Bronchial epithelial cell (primary cell): ENCODE results near the gene TBC1D22A. TPM values are rescaled to one million over a fixed set of nuclear protein-coding genes. Genes with fewer than 3 reads are reported as not detected.

Experiments
- DNase-seq: peaks from one replicate; pipeline ENCODE4 v3.0.0-alpha.2; 2010; ENCODE audit warnings: low read depth
- FAIRE-seq: peaks from 2 replicates; lab custom pipeline; 2011; peaks lifted over from hg19 to GRCh38; lab: Jason Lieb, UNC
- H3K27me3 ChIP-seq: 2 replicates; pipeline ENCODE4 v1.5.1; 2011; ENCODE audit warnings: low read length; ENCODE audit not compliant: control insufficient read depth, insufficient read depth
- H3K36me3 ChIP-seq: 2 replicates; pipeline ENCODE4 v1.5.1; 2011; ENCODE audit warnings: low read length; ENCODE audit not compliant: control insufficient read depth, insufficient read depth
- H3K4me3 ChIP-seq: 2 replicates; pipeline ENCODE4 v1.5.1; 2011; ENCODE audit warnings: mild to moderate bottlenecking, low read depth, low read length, control low read depth
- total RNA-seq: library from RNA; depleted of rRNA; stranded (reverse); fragments of >200 nt; gene quantifications from 2 replicates; pipeline ENCODE4 v1.2.1, GENCODE V29; 2014
- TF ChIP-seq, protein P1 (sequence below): IDR thresholded peaks from 2 replicates; pipeline ENCODE4 v1.5.1; 2011; ENCODE audit warnings: mild to moderate bottlenecking, moderate library complexity, low read length, control low read depth, inconsistent platforms; ENCODE audit not compliant: insufficient read depth, severe bottlenecking

Gene TBC1D22A
- total RNA-seq, 1 donor from 2014 or later, result 10.0 TPM

DNA sequence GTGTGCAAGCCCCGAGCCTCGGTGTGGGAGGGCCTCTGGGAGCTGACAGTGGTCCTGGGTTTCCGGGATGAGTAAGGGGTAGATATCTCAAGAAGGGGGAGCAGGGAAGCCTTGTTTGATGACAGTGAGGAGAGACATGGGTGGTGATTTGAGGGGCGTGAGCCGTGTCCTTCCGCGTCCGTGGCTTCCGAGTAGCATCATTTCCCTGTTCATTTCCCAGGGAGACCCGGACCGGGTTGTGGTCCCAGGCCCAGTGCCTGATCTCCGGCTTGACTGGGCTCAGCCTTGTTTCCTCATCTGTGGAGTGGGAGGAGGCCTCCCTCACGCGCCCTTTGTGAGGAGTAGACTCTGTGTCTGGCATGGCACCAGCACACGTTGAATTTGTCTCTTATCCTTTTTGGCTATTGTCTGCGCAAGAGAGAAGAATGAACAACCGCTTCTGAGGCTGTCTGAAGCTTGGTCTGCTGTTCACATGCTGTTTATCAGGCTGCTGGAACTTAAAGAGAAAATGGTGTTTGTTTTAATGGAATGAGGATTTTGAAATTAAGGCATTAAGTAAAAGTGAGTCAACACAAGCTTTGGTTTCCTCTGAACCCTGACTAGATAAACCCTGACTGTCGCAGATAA, 348.5 kb downstream of the TBC1D22A start:
- TF ChIP-seq, protein P1, sequence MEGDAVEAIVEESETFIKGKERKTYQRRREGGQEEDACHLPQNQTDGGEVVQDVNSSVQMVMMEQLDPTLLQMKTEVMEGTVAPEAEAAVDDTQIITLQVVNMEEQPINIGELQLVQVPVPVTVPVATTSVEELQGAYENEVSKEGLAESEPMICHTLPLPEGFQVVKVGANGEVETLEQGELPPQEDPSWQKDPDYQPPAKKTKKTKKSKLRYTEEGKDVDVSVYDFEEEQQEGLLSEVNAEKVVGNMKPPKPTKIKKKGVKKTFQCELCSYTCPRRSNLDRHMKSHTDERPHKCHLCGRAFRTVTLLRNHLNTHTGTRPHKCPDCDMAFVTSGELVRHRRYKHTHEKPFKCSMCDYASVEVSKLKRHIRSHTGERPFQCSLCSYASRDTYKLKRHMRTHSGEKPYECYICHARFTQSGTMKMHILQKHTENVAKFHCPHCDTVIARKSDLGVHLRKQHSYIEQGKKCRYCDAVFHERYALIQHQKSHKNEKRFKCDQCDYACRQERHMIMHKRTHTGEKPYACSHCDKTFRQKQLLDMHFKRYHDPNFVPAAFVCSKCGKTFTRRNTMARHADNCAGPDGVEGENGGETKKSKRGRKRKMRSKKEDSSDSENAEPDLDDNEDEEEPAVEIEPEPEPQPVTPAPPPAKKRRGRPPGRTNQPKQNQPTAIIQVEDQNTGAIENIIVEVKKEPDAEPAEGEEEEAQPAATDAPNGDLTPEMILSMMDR, result no peak
- FAIRE-seq (no peak), DNase-seq (no peak)

DNA sequence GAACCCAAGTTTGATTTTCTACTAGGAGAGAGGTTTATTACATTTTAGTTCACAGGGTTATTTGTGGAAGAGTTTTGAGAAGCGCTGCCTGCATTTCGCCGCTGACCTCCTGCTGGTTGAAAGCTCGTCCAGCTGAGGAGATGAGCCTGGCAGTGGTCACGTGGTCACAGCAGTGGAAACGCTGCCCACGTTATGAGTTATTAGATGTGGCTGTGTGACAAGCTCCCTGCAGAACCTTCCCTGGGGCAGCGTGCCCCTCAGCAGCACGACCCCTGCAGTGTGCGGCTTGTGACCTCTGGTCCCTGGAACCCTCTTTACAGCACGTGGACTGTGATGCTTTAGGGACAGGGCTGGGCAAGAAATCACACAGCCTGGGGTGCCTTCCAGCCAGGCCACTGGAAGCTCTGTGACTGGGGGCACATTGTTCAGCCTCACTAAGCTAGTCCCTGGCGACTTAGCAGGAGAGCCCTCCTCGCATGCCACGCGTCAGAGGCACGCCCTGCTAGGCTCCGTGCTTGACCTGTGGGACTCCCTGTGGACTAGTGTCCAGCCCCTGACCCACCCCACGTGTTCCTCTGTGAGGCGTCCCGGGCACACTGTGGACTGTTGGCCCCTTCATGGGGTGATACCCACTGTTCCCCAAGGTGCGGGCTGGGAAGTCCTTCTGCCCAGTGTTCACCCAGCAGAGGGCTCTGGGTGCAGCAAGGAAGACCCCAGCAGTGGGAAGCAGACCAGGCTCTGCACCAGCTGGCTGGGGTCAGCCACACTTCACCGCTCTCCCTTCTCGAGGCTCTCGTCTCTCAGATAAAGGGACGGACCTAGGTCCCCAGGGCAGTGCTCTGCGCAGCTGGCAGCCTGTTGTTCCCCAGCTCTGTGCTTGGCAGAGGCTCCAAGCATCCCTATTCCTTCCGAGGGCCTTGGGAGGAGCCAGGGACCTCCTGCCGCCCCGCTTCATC, 349.5 kb downstream of the TBC1D22A start:
- TF ChIP-seq, protein P1, result no peak
- peaks cover 9% of the 10 kb centered on the region for H3K36me3 ChIP-seq
- FAIRE-seq (no peak), DNase-seq (no peak)
- H3K27me3 ChIP-seq, result no peaks in the 10 kb centered on the region
- H3K4me3 ChIP-seq, result no peak overlapping the region

More for the DNA sequence above, 348.5 kb downstream of the TBC1D22A start:
- H3K36me3 ChIP-seq, result peaks cover 9% of the 10 kb centered on the region
- no peaks in the 10 kb centered on the region for H3K27me3 ChIP-seq
- no peak overlapping the region for H3K4me3 ChIP-seq

DNA sequence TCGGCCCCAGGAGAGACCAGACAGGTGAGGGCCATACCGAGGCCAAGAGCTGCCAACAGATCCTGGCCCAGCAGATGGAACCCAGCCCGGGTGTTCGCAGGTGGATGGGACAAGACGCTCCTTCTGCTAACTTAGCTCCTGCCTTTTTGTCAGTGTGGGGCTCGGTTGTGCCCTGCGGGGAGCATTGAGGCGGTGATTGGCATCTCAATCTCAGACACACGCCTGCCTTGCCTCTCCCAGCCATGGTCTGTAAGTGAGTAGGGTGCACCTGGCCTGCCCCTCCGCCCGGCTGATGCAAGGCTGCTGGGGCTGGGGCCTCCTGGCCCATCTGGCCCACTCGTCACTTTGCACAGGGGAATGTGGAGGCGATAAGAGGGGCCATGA, 350.1 kb downstream of the TBC1D22A start:
- FAIRE-seq (no peak), DNase-seq (no peak)
- H3K4me3 ChIP-seq, result no peak overlapping the region
- peaks cover 9% of the 10 kb centered on the region for H3K36me3 ChIP-seq
- H3K27me3 ChIP-seq, result no peaks in the 10 kb centered on the region
- TF ChIP-seq, protein P1, result no peak

GRCh38 chr22:47112994-47113852, 350.8 kb downstream of the TBC1D22A start:
- DNase-seq (no peak), FAIRE-seq (peak; percentile 97)
- peaks cover 9% of the 10 kb centered on the region for H3K36me3 ChIP-seq
- TF ChIP-seq, protein P1, result no peak
- no peaks in the 10 kb centered on the region for H3K27me3 ChIP-seq
- H3K4me3 ChIP-seq, result no peak overlapping the region

DNA sequence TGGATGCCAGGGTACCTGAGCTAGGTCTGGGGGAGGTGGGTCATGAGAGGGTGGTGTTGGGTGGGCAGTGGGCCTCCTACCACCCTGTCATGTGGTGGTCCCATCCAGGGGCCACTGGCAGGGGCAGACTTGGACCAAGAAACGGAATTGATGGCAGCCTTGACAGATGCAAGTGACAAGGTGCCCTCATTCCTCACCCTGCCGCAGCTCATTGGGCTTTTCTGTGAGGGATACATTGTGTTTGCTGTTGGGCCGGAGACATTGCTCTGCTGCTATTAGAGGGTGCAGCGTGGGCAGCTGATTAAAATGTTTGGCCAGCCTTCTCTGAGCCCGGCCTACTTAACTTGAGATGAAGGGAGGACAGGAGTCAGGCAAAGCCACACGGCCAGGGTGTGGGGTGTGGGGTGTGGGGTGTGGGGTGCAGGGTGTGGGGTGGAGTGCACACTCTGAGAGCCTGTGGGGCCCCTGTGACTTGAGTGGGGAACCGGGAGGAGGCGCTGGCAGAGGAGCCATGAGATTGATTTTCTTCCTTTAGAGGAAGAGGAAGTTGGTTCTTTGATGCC, 351.5 kb downstream of the TBC1D22A start:
- TF ChIP-seq, protein P1, result no peak
- DNase-seq (no peak), FAIRE-seq (no peak)
- no peaks in the 10 kb centered on the region for H3K27me3 ChIP-seq
- H3K4me3 ChIP-seq, result no peak overlapping the region
- peaks cover 9% of the 10 kb centered on the region for H3K36me3 ChIP-seq
